ENCODE data around the gene KLHL21. TPM values are rescaled to one million over a fixed set of nuclear protein-coding genes. Genes with fewer than 3 reads are reported as not detected.

Gene KLHL21
- total RNA-seq, 4 donors from 2014 or later = 14.4 to 25.1 (median 18.2) TPM

DNA sequence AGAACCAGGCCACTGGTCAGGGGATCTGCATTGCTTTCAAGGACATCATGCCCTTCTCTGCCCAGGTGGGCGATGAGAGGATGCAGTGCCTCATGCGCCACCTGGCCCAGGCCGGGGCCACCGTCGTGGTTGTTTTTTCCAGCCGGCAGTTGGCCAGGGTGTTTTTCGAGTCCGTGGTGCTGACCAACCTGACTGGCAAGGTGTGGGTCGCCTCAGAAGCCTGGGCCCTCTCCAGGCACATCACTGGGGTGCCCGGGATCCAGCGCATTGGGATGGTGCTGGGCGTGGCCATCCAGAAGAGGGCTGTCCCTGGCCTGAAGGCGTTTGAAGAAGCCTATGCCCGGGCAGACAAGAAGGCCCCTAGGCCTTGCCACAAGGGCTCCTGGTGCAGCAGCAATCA is 27.9 kb downstream of the KLHL21 start:
- no peaks in the 10 kb centered on the region for H3K36me3 ChIP-seq
- peaks cover 4 to 6% (median 4%) of the 10 kb centered on the region in 4 donors for H3K4me1 ChIP-seq
- H3K27me3 ChIP-seq = no peaks in the 10 kb centered on the region
- no peak overlapping the region for H3K4me3 ChIP-seq
- TF ChIP-seq, protein P1, sequence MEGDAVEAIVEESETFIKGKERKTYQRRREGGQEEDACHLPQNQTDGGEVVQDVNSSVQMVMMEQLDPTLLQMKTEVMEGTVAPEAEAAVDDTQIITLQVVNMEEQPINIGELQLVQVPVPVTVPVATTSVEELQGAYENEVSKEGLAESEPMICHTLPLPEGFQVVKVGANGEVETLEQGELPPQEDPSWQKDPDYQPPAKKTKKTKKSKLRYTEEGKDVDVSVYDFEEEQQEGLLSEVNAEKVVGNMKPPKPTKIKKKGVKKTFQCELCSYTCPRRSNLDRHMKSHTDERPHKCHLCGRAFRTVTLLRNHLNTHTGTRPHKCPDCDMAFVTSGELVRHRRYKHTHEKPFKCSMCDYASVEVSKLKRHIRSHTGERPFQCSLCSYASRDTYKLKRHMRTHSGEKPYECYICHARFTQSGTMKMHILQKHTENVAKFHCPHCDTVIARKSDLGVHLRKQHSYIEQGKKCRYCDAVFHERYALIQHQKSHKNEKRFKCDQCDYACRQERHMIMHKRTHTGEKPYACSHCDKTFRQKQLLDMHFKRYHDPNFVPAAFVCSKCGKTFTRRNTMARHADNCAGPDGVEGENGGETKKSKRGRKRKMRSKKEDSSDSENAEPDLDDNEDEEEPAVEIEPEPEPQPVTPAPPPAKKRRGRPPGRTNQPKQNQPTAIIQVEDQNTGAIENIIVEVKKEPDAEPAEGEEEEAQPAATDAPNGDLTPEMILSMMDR (IDR thresholded peaks at IDR 0.05) = no peak
- TF ChIP-seq POLR2A (IDR thresholded peaks at IDR 0.05) = no peak
- H3K27ac ChIP-seq = no peak overlapping the region
- H3K9me3 ChIP-seq = no peaks in the 10 kb centered on the region
- DNase-seq = no peak

DNA sequence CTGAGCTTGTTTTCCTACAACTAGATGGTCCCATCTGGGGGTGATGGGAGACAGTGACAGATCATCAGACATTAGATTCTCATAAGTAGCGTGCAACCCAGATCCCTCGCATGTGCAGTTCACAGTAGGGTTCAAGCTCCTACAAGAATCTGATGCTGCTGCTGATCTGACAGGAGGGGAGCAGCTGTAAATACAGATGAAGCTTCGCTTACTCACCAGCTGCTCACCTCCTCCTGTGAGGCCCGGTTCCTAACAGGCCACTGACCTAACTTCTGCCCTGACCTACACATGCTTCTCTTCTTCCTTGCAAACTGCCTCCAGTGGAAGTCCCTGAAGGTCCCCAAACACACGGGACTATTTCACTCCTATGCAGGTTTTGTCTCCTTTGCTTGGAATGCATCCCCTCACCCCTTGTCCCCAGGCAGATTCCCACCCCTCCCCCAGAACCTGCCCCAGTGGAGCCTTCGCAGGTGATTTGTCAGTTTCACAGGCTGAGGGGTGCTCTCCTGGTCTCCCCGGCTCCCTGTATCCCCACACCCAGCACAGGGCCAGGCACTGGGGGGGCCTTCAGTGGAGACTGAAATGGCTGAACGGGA is 28.5 kb downstream of the KLHL21 start:
- no peak overlapping the region for H3K27ac ChIP-seq
- TF ChIP-seq, protein P1 (IDR thresholded peaks at IDR 0.05) = no peak
- no peak for TF ChIP-seq POLR2A (IDR thresholded peaks at IDR 0.05)
- no peaks in the 10 kb centered on the region for H3K36me3 ChIP-seq
- no peaks in the 10 kb centered on the region for H3K9me3 ChIP-seq
- H3K27me3 ChIP-seq = no peaks in the 10 kb centered on the region
- DNase-seq = no peak
- H3K4me3 ChIP-seq = no peak overlapping the region
- H3K4me1 ChIP-seq = peaks cover under 1 to 2% (median under 1%) of the 10 kb centered on the region in 4 donors

DNA sequence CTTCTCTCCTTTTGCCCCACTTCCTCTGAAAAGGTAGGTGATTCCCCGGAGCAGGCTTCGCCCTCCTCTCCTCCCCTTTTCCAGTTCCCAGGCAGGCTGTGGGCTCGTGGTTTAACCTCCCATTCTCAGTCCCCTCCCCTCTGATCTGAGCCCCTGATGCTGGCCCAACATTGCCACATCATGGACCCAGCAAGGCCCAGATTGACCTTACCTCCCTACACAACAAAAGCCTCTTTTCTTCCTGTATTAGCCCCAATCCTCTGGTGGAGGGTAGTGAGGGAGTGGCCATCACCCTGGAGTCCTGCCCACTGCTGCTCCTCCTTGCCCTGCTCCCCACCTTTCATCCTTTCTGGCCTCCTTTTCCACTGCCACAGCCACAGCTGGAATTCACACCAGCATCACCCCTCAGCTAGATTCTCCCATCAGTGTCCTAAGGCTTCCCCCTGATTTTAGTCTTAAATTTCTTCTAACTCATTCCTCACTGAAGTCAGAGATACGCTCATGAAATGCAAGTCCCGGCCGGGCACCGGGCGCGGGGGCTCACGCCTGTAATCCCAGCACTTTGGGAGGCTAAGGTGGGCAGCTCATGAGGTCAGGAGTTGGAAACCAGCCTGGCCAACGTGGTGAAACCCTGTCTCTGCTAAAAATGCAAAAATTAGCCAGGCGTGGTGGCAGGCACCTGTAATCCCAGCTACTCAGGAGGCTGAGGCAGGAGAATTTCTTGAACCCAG is 29.9 kb downstream of the KLHL21 start:
- Histone ChIP-seq H3K27ac (no peak overlapping the region), H3K36me3 (no peaks in the 10 kb centered on the region), H3K27me3 (no peaks in the 10 kb centered on the region), H3K4me3 (no peak overlapping the region), H3K9me3 (no peaks in the 10 kb centered on the region), H3K4me1 (no peaks in the 10 kb centered on the region)
- no peak for DNase-seq
- TF ChIP-seq, protein P1 (IDR thresholded peaks at IDR 0.05) = no peak
- TF ChIP-seq POLR2A (IDR thresholded peaks at IDR 0.05) = no peak

DNA sequence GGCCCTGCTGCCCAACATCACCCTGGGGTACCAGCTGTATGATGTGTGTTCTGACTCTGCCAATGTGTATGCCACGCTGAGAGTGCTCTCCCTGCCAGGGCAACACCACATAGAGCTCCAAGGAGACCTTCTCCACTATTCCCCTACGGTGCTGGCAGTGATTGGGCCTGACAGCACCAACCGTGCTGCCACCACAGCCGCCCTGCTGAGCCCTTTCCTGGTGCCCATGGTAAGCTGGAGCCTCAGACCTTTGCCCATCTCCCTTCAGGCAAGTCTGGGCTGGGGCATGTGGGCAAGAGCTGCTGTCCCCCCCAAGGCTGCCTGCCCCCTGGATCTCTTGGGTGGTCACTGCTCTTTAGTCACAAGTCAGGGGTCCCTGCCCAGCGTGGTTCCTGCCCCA is 31.7 kb downstream of the KLHL21 start:
- Histone ChIP-seq H3K4me3 (no peak overlapping the region), H3K9me3 (no peaks in the 10 kb centered on the region), H3K36me3 (no peaks in the 10 kb centered on the region), H3K4me1 (no peaks in the 10 kb centered on the region), H3K27ac (no peak overlapping the region), H3K27me3 (no peaks in the 10 kb centered on the region)
- TF ChIP-seq, protein P1 (IDR thresholded peaks at IDR 0.05) = no peak
- TF ChIP-seq POLR2A (IDR thresholded peaks at IDR 0.05) = no peak
- no peak for DNase-seq

DNA sequence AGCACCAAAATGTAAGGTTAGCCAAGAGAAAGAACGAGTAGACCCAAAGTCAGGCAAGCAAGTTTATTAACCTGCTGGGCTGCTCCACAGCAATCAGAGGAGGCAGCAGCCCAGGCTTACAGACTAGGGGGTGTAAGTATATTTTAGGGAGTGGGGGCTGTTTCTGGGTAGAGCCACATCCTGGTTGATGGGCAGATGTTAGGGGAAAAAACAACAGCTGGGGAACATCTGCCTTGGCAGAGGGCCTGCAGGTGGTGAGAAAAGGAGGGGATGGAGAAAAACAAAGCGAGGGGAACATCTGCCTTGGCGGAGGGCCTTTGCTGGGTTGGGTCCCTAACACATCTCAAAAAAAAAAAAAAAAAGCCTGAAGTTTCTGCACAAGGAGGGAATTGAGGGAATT is 32.6 kb downstream of the KLHL21 start:
- Histone ChIP-seq H3K36me3 (no peaks in the 10 kb centered on the region), H3K4me1 (no peaks in the 10 kb centered on the region), H3K27me3 (no peaks in the 10 kb centered on the region), H3K27ac (no peak overlapping the region), H3K9me3 (no peaks in the 10 kb centered on the region), H3K4me3 (no peak overlapping the region)
- no peak for DNase-seq
- no peak for TF ChIP-seq POLR2A (IDR thresholded peaks at IDR 0.05)
- TF ChIP-seq, protein P1 (IDR thresholded peaks at IDR 0.05) = no peak
